GM18873 (cell line): ENCODE measurements around the gene CHAF1A.
A peak's percentile ranks its signal among the peaks of the same experiment; 100 is the strongest.

ENCODE experiments used
- ATAC-seq: cut with Tn5 transposase; IDR thresholded peaks from one replicate; pipeline ENCODE4 v1.9.1; 2021; ENCODE audit warnings: mild to moderate bottlenecking, moderate library complexity, moderate number of reproducible peaks; ENCODE audit not compliant: unreplicated experiment, low FRiP score

CHAF1A gene

GRCh38 chr19:4366666-4367335 is 35.6 kb upstream of the CHAF1A start:
- ATAC-seq, result no peak

GRCh38 chr19:4367336-4367723 is 35.1 kb upstream of the CHAF1A start:
- no peak for ATAC-seq

- ATAC-seq, result no peak
These were observed 34.7 kb upstream of the CHAF1A start for GRCh38 chr19:4367781-4368127.

GRCh38 chr19:4368128-4368820 is 34.2 kb upstream of the CHAF1A start:
- ATAC-seq, result no peak

GRCh38 chr19:4369109-4369887 is 33.1 kb upstream of the CHAF1A start:
- ATAC-seq, result peak; percentile 55

- ATAC-seq, result peak; percentile 16
These were observed 32.6 kb upstream of the CHAF1A start for GRCh38 chr19:4369888-4370260.

GRCh38 chr19:4370418-4371041 is 31.9 kb upstream of the CHAF1A start:
- no peak for ATAC-seq

- no peak for ATAC-seq
These were observed 30.9 kb upstream of the CHAF1A start for GRCh38 chr19:4371247-4372164.

- no peak for ATAC-seq
These were observed 30.1 kb upstream of the CHAF1A start for GRCh38 chr19:4372165-4373012.

- ATAC-seq, result no peak
These were observed 29.4 kb upstream of the CHAF1A start for GRCh38 chr19:4373013-4373367.

GRCh38 chr19:4373601-4374497 is 28.6 kb upstream of the CHAF1A start:
- ATAC-seq, result no peak

- no peak for ATAC-seq
These were observed 27.8 kb upstream of the CHAF1A start for GRCh38 chr19:4374498-4375163.

- no peak for ATAC-seq
These were observed 27.0 kb upstream of the CHAF1A start for GRCh38 chr19:4375164-4376027.

GRCh38 chr19:4376028-4376670 is 26.3 kb upstream of the CHAF1A start:
- no peak for ATAC-seq

GRCh38 chr19:4376671-4376990 is 25.8 kb upstream of the CHAF1A start:
- no peak for ATAC-seq

- no peak for ATAC-seq
These were observed 25.3 kb upstream of the CHAF1A start for GRCh38 chr19:4376991-4377781.
